ENCODE measurements around the gene GALK2.
"Not testable (repeated sequence)": the region's sequence is repeated elsewhere in the genome, so short reads cannot be mapped to it uniquely, and the experiment has no call there.

GALK2 gene

GRCh38 chr15:49196856-49197255, 26.8 kb downstream of the GALK2 start:
- H3K4me2 ChIP-seq (ENCODE audit: low read depth, low read length, poor library complexity, severe bottlenecking), result no peak overlapping the region
- H4K20me1 ChIP-seq (ENCODE audit: insufficient read depth, low read length, poor library complexity, severe bottlenecking), result no peaks in the 10 kb centered on the region
- H3K9ac ChIP-seq (ENCODE audit: low read depth, low read length, poor library complexity, severe bottlenecking), result no peak overlapping the region
- TF ChIP-seq CTCF (conservative IDR thresholded peaks at IDR 0.05; ENCODE audit: low read length) (no peak), EZH2phosphoT487 (IDR thresholded peaks at IDR 0.05; ENCODE audit: borderline replicate concordance) (no peak)
- no peaks in the 10 kb centered on the region for H3K9me3 ChIP-seq (ENCODE audit: insufficient read depth, low read depth, low read length)
- H3K9me2 ChIP-seq (replicated peaks; ENCODE audit: low read depth, low read length), result no peaks in the 10 kb centered on the region
- H3K36me3 ChIP-seq (ENCODE audit: insufficient read depth, low read length), result no peaks in the 10 kb centered on the region
- H3F3A ChIP-seq (ENCODE audit: low read depth), result no peaks in the 10 kb centered on the region
- H2AFZ ChIP-seq (ENCODE audit: low read length), result no peak overlapping the region
- no peaks in the 10 kb centered on the region for H3K27me3 ChIP-seq (ENCODE audit: insufficient read depth, low read length, poor library complexity, severe bottlenecking)
- no peak overlapping the region for H3K4me3 ChIP-seq (ENCODE audit: low read length, poor library complexity, severe bottlenecking)
- 0 out of 2 replicates have a peak, but pooled peaks cover 3% of the 10 kb centered on the region for H3K79me2 ChIP-seq (ENCODE audit: insufficient read depth, low read length)
- H3K4me1 ChIP-seq (ENCODE audit: insufficient read depth, low read length, poor library complexity, severe bottlenecking), result peaks cover 12% of the 10 kb centered on the region

- H3K9me2 ChIP-seq (replicated peaks; ENCODE audit: low read depth, low read length), result no peaks in the 10 kb centered on the region
- H3K9ac ChIP-seq (ENCODE audit: low read depth, low read length, poor library complexity, severe bottlenecking), result no peak overlapping the region
- H3K27me3 ChIP-seq (ENCODE audit: insufficient read depth, low read length, poor library complexity, severe bottlenecking), result no peaks in the 10 kb centered on the region
- H3K4me2 ChIP-seq (ENCODE audit: low read depth, low read length, poor library complexity, severe bottlenecking), result no peak overlapping the region
- no peaks in the 10 kb centered on the region for H4K20me1 ChIP-seq (ENCODE audit: insufficient read depth, low read length, poor library complexity, severe bottlenecking)
- H3K9me3 ChIP-seq (ENCODE audit: insufficient read depth, low read depth, low read length), result no peaks in the 10 kb centered on the region
- peaks cover 12% of the 10 kb centered on the region for H3K4me1 ChIP-seq (ENCODE audit: insufficient read depth, low read length, poor library complexity, severe bottlenecking)
- no peaks in the 10 kb centered on the region for H3F3A ChIP-seq (ENCODE audit: low read depth)
- no peaks in the 10 kb centered on the region for H3K36me3 ChIP-seq (ENCODE audit: insufficient read depth, low read length)
- H3K79me2 ChIP-seq (ENCODE audit: insufficient read depth, low read length), result 0 out of 2 replicates have a peak, but pooled peaks cover 3% of the 10 kb centered on the region
- no peak overlapping the region for H3K4me3 ChIP-seq (ENCODE audit: low read length, poor library complexity, severe bottlenecking)
- no peak for TF ChIP-seq CTCF (conservative IDR thresholded peaks at IDR 0.05; ENCODE audit: low read length)
- TF ChIP-seq EZH2phosphoT487 (IDR thresholded peaks at IDR 0.05; ENCODE audit: borderline replicate concordance), result no peak
- H2AFZ ChIP-seq (ENCODE audit: low read length), result no peak overlapping the region
Measured at GRCh38 chr15:49199666-49200065, 29.6 kb downstream of the GALK2 start.

GRCh38 chr15:49200347-49200746, 30.3 kb downstream of the GALK2 start:
- Histone ChIP-seq H3K4me3 (ENCODE audit: low read length, poor library complexity, severe bottlenecking) (no peak overlapping the region), H3K36me3 (ENCODE audit: insufficient read depth, low read length) (no peaks in the 10 kb centered on the region), H2AFZ (ENCODE audit: low read length) (no peak overlapping the region), H3K27me3 (ENCODE audit: insufficient read depth, low read length, poor library complexity, severe bottlenecking) (no peaks in the 10 kb centered on the region), H3K4me2 (ENCODE audit: low read depth, low read length, poor library complexity, severe bottlenecking) (no peak overlapping the region), H3K9me2 (replicated peaks; ENCODE audit: low read depth, low read length) (no peaks in the 10 kb centered on the region), H3K79me2 (ENCODE audit: insufficient read depth, low read length) (0 out of 2 replicates have a peak, but pooled peaks cover 3% of the 10 kb centered on the region), H3F3A (ENCODE audit: low read depth) (no peaks in the 10 kb centered on the region), H4K20me1 (ENCODE audit: insufficient read depth, low read length, poor library complexity, severe bottlenecking) (no peaks in the 10 kb centered on the region), H3K4me1 (ENCODE audit: insufficient read depth, low read length, poor library complexity, severe bottlenecking) (peaks cover 11% of the 10 kb centered on the region), H3K9me3 (ENCODE audit: insufficient read depth, low read depth, low read length) (no peaks in the 10 kb centered on the region), H3K9ac (ENCODE audit: low read depth, low read length, poor library complexity, severe bottlenecking) (no peak overlapping the region)
- no peak for TF ChIP-seq EZH2phosphoT487 (IDR thresholded peaks at IDR 0.05; ENCODE audit: borderline replicate concordance)

GRCh38 chr15:49208102-49208501, 38.1 kb downstream of the GALK2 start:
- H3F3A ChIP-seq (ENCODE audit: low read depth); H3K4me2 ChIP-seq (ENCODE audit: low read depth, low read length, poor library complexity, severe bottlenecking); H3K9me3 ChIP-seq (ENCODE audit: insufficient read depth, low read depth, low read length); H3K4me1 ChIP-seq (ENCODE audit: insufficient read depth, low read length, poor library complexity, severe bottlenecking); H3K9me2 ChIP-seq (replicated peaks; ENCODE audit: low read depth, low read length); H4K20me1 ChIP-seq (ENCODE audit: insufficient read depth, low read length, poor library complexity, severe bottlenecking); H3K79me2 ChIP-seq (ENCODE audit: insufficient read depth, low read length); H3K27me3 ChIP-seq (ENCODE audit: insufficient read depth, low read length, poor library complexity, severe bottlenecking); H2AFZ ChIP-seq (ENCODE audit: low read length); H3K4me3 ChIP-seq (ENCODE audit: low read length, poor library complexity, severe bottlenecking); H3K9ac ChIP-seq (ENCODE audit: low read depth, low read length, poor library complexity, severe bottlenecking); H3K36me3 ChIP-seq (ENCODE audit: insufficient read depth, low read length): not testable (repeated sequence)

Measured in Loucy (cell line).